Subcutaneous adipose tissue (tissue), 4 donors: ENCODE measurements around the gene MAGEC1. TPM values are rescaled to one million over a fixed set of nuclear protein-coding genes. Genes with fewer than 3 reads are reported as not detected.

Experiments used
- total RNA-seq, 4 donors: library from RNA; depleted of rRNA; stranded (reverse); fragments of >200 nt; gene quantifications; one replicate each; pipeline ENCODE4 v1.1.0, GENCODE V29; 2016
- TF ChIP-seq, protein P1 (sequence below): fragments of 450-650 bp; IDR thresholded peaks from one replicate; pipeline ENCODE4 v1.5.1; 2016; ENCODE audit warnings: low read depth, mild to moderate bottlenecking, control low read depth, antibody characterized with exemption, moderate library complexity

Gene MAGEC1
- total RNA-seq, 4 donors from 2014 or later: not detected

GRCh38 chrX:141945426-141945825 is 41.7 kb downstream of the MAGEC1 start:
- TF ChIP-seq, protein P1, sequence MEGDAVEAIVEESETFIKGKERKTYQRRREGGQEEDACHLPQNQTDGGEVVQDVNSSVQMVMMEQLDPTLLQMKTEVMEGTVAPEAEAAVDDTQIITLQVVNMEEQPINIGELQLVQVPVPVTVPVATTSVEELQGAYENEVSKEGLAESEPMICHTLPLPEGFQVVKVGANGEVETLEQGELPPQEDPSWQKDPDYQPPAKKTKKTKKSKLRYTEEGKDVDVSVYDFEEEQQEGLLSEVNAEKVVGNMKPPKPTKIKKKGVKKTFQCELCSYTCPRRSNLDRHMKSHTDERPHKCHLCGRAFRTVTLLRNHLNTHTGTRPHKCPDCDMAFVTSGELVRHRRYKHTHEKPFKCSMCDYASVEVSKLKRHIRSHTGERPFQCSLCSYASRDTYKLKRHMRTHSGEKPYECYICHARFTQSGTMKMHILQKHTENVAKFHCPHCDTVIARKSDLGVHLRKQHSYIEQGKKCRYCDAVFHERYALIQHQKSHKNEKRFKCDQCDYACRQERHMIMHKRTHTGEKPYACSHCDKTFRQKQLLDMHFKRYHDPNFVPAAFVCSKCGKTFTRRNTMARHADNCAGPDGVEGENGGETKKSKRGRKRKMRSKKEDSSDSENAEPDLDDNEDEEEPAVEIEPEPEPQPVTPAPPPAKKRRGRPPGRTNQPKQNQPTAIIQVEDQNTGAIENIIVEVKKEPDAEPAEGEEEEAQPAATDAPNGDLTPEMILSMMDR: no peak

DNA sequence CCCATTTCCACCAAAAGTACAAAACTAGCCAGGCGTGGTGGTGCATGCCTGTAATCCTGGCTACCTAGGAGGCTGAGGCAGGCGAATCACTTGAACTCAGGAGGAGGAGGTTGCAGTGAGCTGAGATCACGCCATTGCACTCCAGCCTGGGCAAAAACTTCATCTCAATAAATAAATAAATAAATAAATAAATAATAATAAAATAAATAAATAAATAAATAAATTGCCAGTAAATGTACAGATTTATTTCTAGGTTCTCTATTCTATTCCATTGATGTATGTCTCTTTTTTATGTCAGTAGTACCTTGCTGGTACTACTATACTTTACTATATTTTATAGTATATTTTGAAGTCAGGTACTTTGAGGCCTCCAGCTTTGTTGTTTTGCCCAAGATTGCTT is 43.7 kb downstream of the MAGEC1 start:
- TF ChIP-seq, protein P1: no peak

- TF ChIP-seq, protein P1: no peak
Observed at GRCh38 chrX:141952603-141953002, 48.9 kb downstream of the MAGEC1 start.

GRCh38 chrX:141958675-141959074 is 55.0 kb downstream of the MAGEC1 start:
- TF ChIP-seq, protein P1: no peak

Other genes with a start within 250 kb of the MAGEC1 start
- not detected for gene SPANXD, start 205.2 kb upstream of the MAGEC1 start, total RNA-seq
- gene MAGEC3, start 65.6 kb upstream of the MAGEC1 start, total RNA-seq: not detected